ENCODE data around the gene TLE4.

The TLE4 gene

DNA sequence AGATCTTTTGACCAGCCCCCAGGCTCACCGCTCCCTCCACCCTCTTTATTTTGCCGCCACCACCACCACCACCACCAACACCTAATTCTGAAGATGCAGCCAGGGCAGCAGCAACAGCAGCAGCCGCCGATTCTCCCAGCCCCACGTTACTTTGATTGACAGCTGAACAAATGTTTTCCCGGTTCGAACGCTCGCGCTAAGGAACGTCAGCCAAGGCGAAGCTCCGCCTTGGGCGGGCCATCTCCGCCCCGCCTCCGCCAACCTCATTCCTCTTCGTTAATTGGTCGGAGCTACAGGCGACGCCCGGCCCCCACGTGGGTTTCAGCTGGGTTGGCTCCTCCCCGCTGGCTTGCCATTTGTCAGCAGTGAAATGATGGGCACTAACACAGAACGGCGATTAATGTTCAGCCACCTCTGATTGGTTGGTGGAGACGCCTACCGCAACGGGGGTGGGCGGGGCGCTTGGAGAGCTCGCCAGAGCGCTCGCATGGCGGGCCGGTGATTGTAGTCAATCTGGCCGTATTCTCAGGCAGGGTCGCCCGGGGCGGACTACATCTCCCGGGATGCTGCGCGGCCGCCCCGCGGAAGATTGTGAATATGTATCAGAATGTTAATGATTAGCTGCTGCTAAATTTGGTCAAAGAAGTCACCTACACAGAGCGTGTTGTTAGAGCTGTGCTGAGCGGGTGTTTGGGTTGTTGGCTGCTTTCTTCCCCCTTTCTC, at the start of gene TLE4:
TSS of gene TLE4 (plus strand) at position 657 of the 723 bp plus-strand sequence. CDS start 826 bp downstream, outside the sequence.
- in situ Hi-C loops (cut with MboI; ENCODE audit: low pct_unique_long_range_greater_than_20kb, low sequenced_read_pairs, unreplicated experiment): loop anchor here (25.0 kb wide), 1 partner anchor 559 kb away; no protein-coding TSS in a partner anchor
- TF ChIP-seq, protein P1, sequence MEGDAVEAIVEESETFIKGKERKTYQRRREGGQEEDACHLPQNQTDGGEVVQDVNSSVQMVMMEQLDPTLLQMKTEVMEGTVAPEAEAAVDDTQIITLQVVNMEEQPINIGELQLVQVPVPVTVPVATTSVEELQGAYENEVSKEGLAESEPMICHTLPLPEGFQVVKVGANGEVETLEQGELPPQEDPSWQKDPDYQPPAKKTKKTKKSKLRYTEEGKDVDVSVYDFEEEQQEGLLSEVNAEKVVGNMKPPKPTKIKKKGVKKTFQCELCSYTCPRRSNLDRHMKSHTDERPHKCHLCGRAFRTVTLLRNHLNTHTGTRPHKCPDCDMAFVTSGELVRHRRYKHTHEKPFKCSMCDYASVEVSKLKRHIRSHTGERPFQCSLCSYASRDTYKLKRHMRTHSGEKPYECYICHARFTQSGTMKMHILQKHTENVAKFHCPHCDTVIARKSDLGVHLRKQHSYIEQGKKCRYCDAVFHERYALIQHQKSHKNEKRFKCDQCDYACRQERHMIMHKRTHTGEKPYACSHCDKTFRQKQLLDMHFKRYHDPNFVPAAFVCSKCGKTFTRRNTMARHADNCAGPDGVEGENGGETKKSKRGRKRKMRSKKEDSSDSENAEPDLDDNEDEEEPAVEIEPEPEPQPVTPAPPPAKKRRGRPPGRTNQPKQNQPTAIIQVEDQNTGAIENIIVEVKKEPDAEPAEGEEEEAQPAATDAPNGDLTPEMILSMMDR (IDR thresholded peaks at IDR 0.05; ENCODE audit: extremely low read depth, insufficient read depth, missing control alignments): no peak
- peak; percentile 95 for DNase-seq (ENCODE audit: low spot score)

DNA sequence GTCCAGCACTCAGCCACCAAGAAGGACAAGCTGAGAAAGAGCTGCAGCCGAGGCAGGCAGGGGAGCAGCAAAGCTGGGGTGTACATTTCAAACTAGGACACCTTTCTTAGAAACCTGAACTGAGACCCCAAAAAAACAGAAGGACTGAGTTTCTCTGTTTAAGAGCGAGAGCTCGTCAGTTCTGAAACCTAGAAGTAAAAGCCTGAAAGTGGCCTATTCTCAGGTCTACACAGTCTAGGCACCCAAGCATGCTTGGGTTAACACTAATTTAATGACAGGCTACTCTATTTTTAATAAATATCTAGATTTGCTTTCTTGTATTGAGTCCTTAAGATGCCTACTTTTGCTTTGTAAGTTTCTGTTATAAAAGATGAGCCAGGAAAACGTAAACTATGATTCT, 49.0 kb upstream of the TLE4 start:
- in situ Hi-C loops (cut with MboI; ENCODE audit: low pct_unique_long_range_greater_than_20kb, low sequenced_read_pairs, unreplicated experiment): no loop called here
- TF ChIP-seq, protein P1 (IDR thresholded peaks at IDR 0.05; ENCODE audit: extremely low read depth, insufficient read depth, missing control alignments): no peak
- no peak for DNase-seq (ENCODE audit: low spot score)

DNA sequence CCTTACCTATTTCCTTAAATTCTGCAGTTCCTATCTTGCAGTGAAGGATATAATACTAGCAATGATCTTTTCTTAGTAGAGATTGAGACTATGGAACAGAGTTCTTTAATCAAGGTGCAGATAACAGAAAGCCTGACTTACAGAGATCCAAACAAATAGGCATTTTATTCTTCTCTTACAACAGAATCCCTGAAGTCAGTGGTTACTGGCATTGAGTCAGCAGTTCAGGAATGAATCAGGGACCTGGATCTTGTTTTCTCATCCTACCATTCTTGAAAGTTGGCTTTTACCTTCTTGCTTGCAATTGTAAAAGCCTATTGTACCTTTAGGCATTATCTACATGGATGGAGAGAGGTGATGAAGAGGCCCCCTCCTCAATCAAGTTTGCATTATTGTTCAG, 47.5 kb upstream of the TLE4 start:
- in situ Hi-C loops (cut with MboI; ENCODE audit: low pct_unique_long_range_greater_than_20kb, low sequenced_read_pairs, unreplicated experiment): no loop called here
- no peak for DNase-seq (ENCODE audit: low spot score)
- TF ChIP-seq, protein P1 (IDR thresholded peaks at IDR 0.05; ENCODE audit: extremely low read depth, insufficient read depth, missing control alignments): no peak

DNA sequence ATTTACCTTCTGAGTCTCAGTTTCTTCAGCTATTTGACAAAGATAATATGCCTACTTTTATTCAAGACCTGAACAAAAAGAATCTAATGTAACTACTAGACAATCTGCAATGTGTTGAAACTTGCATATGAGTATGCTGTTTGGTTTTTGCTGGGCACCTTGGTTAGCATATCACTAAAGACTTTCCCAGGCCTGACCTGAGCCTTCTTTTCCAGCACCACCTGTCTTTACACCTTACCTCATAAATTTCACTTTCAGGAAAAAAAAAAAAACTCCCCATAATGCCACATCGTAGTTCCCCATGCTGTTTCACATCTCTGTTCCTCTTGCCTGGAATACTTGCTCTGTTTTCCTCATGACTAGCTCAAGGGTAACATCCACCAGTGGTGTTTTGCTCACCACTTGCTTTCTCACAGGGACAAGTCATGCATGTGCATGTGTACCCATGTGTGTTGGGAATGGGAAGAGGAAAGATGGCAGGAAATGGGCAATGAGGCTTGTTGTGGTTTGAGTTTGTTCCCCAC, 45.6 kb upstream of the TLE4 start:
- DNase-seq (ENCODE audit: low spot score): no peak
- TF ChIP-seq, protein P1 (IDR thresholded peaks at IDR 0.05; ENCODE audit: extremely low read depth, insufficient read depth, missing control alignments): no peak
- in situ Hi-C loops (cut with MboI; ENCODE audit: low pct_unique_long_range_greater_than_20kb, low sequenced_read_pairs, unreplicated experiment): no loop called here

DNA sequence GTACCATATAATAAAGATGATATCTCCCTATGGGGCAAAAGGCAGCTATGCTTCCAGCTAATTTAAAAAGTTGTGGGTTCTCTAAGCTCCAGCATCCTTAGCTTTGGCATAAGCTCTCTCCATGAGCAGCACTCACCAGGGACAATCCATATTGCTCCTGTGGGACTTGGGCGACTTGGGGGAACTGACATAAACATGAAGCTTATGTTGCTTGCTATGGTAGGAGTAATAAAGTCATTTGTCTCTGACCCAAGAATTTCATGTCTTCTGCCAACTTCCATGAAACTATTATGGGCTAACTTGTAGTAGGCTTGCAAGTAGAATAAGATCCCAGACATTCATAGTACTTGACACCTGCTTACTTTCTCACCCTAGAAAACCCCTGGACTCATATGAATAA, 36.2 kb upstream of the TLE4 start:
- in situ Hi-C loops (cut with MboI; ENCODE audit: low pct_unique_long_range_greater_than_20kb, low sequenced_read_pairs, unreplicated experiment): no loop called here
- no peak for DNase-seq (ENCODE audit: low spot score)
- TF ChIP-seq, protein P1 (IDR thresholded peaks at IDR 0.05; ENCODE audit: extremely low read depth, insufficient read depth, missing control alignments): no peak

DNA sequence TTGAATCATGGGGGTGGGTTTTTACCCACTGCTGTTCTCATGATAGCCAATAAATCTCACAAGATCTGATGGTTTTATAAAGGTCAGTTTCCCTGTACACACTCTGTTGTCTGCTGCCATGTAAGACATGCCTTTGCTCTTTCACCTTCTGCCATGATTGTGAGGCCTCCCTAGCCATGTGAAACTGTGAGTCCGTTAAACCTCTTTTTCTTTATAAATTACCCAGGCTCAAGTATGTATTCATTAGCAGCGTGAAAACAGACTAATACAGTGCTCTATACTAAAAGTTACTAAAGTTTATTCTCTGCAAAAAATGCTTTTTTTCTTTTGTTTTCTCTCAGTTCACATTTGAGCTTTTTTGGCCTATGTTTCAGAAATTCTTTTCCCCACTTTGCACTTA, 33.9 kb upstream of the TLE4 start:
- no peak for DNase-seq (ENCODE audit: low spot score)
- in situ Hi-C loops (cut with MboI; ENCODE audit: low pct_unique_long_range_greater_than_20kb, low sequenced_read_pairs, unreplicated experiment): no loop called here
- TF ChIP-seq, protein P1 (IDR thresholded peaks at IDR 0.05; ENCODE audit: extremely low read depth, insufficient read depth, missing control alignments): no peak
